GM12872 (cell line): ENCODE data around the gene ACOT7.

Experiments used
- CTCF ChIP-seq: IDR thresholded peaks from 3 replicates; pipeline ENCODE4 v1.5.1; 2011; ENCODE audit warnings: low read depth, mild to moderate bottlenecking, low read length, moderate library complexity; ENCODE audit not compliant: insufficient read depth

Gene ACOT7

DNA sequence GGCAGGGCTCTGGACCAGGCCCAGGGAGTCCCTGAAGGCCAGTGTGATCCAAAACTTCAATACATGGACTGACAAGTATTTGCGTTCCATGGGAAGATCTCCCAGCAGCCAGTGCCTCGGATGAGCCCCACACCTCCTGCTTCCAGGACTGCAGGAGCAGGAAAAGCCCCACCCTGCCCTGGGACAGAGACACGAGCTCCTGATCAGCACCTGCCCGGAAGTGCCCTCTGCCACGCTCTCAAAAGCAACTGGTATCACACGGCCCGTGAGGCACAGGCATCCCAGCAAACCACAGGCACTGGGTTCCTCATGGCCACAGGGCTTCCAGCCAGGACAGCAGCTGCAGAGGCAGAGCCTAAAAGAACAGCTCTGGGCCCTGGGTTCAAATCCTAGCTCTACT is 48.6 kb downstream of the ACOT7 start:
- no peak for TF ChIP-seq CTCF

GRCh38 chr1:6343506-6344405 is 49.8 kb downstream of the ACOT7 start:
- peak; percentile 89 for TF ChIP-seq CTCF

DNA sequence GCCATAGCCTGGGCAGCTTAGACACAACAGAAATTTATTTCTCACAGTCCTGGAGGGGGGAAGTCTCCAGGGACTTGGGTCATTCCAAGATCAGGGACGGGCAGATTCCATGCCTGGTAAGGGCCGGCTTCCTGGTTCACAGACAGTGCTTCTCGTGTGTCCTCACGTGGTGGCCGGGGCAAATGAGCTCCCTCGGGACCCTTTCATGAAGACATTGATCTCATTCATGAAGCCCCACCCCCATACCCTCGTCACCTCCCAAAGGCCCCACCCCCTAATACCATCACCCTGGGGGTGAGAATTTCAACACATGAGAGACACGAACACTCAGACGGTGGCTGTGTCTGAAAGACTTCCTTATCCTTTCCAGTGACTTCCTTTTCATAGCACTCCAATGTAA is 51.5 kb downstream of the ACOT7 start:
- no peak for TF ChIP-seq CTCF

DNA sequence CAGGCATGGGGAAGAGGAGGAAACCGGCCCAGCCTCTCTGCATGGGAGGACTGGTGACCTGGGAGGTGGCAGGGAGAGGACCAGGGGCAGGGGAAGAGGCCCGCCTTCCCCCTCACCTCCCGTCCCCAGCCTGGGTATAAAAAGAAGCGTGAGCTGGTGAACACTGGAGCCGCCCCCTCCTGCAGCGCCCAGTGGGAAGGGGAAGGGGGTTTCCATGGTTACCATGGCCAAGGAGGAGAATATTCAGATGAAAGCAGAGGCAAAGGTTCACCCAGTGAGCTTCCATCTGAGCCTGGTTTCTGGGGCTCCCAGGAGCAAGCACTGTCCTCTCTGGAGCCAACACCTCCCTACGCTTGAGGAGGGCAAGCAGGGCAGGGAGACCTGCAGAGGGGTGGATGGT is 54.9 kb downstream of the ACOT7 start:
- TF ChIP-seq CTCF, result no peak

DNA sequence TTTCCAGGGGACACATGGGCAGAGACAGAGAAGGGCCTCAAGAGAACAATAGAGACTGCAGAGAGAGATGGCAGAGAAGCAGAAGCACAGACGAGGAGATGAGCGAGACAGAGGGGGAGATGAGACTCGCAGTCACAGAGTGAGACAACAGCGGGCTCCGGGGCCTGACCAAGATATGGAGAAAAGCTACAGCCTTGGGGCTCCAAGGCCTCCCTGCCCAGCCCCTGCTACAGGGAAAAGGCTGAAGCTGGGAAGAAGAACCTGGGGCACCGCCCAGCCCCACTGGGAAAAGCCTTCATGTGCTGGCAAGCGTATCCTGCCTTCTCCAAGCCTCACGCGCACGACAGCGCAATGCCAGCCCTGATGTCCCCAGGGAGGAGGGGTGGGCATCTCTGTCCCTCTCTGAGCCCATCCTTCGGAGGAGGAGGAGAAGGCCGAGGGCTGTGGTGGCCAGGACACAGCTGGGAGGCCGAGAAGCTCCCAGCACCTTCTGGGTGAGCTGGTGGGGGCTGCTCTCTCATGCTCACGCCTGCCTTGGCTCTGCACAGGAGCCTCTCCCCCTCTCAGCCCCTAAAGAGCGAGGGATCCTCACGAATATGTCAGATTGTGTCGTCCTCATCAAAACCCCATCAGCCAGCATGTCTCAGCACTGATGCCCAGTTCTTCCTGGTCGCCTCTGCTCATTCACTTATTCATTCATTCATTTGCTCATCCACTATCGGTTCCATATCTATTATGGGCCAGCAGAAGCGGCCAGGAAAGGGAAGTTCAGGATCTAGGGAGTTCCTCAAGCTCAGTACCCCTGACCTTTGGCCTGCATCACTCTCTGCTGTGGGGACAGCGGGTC is 56.6 kb downstream of the ACOT7 start:
- no peak for TF ChIP-seq CTCF

- no peak for TF ChIP-seq CTCF
Observed at GRCh38 chr1:6334261-6334993, 59.1 kb downstream of the ACOT7 start.

DNA sequence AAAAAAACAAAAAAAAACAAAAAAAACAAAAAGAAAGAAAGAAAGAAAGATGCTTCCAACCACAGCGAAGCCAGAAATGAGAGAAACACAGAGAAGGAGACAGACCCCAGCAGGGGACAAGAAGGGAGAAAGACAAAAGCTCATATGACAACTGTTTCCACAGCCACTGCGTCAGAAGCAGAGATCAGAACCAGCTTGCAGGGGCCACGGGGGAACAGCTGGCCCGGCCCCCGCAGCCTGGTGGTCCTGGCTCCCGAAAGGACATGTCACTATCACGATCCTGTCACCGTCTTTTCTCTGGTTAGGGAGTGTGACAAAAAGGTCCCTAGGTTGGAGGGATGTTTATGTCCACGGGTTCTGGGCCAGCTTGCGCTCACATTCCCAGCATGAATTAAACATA is 60.7 kb downstream of the ACOT7 start:
- TF ChIP-seq CTCF, result no peak
